Fibroblast of the conjunctiva (primary cell): ENCODE data around the gene LLCFC1.

Source experiments
- DNase-seq: peaks from one replicate; pipeline ENCODE4 v3.0.0-alpha.2; 2010; ENCODE audit warnings: low read depth

The LLCFC1 gene

GRCh38 chr7:142939226-142939910 is at the start of gene LLCFC1:
LLCFC1 (plus strand) TSS chr7:142939484; CDS start chr7:142939622, 138 bp downstream.
- DNase-seq = no peak

- DNase-seq = no peak
Measured at GRCh38 chr7:142889816-142890215, 49.5 kb upstream of the LLCFC1 start.

GRCh38 chr7:142890874-142891485 is 48.3 kb upstream of the LLCFC1 start:
- no peak for DNase-seq

GRCh38 chr7:142891490-142892082 is 47.7 kb upstream of the LLCFC1 start:
- DNase-seq = no peak

GRCh38 chr7:142892951-142893350 is 46.3 kb upstream of the LLCFC1 start:
- DNase-seq = no peak

GRCh38 chr7:142894112-142894984 is 44.9 kb upstream of the LLCFC1 start:
- DNase-seq = no peak

GRCh38 chr7:142894985-142895593 is 44.2 kb upstream of the LLCFC1 start:
- DNase-seq = no peak

GRCh38 chr7:142896151-142896550 is 43.1 kb upstream of the LLCFC1 start:
- DNase-seq = no peak

GRCh38 chr7:142896741-142897379 is 42.4 kb upstream of the LLCFC1 start:
- no peak for DNase-seq

- no peak for DNase-seq
Measured at GRCh38 chr7:142897691-142898090, 41.6 kb upstream of the LLCFC1 start.

- no peak for DNase-seq
Measured at GRCh38 chr7:142898377-142899170, 40.7 kb upstream of the LLCFC1 start.

GRCh38 chr7:142899661-142900060 is 39.6 kb upstream of the LLCFC1 start:
- no peak for DNase-seq

- no peak for DNase-seq
Measured at GRCh38 chr7:142901426-142902259, 37.6 kb upstream of the LLCFC1 start.

- DNase-seq = no peak
Measured at GRCh38 chr7:142904128-142904527, 35.2 kb upstream of the LLCFC1 start.

GRCh38 chr7:142905759-142906158 is 33.5 kb upstream of the LLCFC1 start:
- DNase-seq = no peak

GRCh38 chr7:142906643-142907042 is 32.6 kb upstream of the LLCFC1 start:
- DNase-seq = no peak

- DNase-seq = no peak
Measured at GRCh38 chr7:142908290-142908689, 31.0 kb upstream of the LLCFC1 start.

- DNase-seq = no peak
Measured at GRCh38 chr7:142908921-142909890, 30.1 kb upstream of the LLCFC1 start.

GRCh38 chr7:142910031-142910433 is 29.3 kb upstream of the LLCFC1 start:
- DNase-seq = no peak
